NCI-H524 treated with DMSO at 0.1 percent for 48 hours (cell line): ENCODE data around the gene NTRK1.

ENCODE experiments used
- DNase-seq: peaks from one replicate; lab custom pipeline; 2025; lab: John Stamatoyannopoulos, UW

The NTRK1 gene

DNA sequence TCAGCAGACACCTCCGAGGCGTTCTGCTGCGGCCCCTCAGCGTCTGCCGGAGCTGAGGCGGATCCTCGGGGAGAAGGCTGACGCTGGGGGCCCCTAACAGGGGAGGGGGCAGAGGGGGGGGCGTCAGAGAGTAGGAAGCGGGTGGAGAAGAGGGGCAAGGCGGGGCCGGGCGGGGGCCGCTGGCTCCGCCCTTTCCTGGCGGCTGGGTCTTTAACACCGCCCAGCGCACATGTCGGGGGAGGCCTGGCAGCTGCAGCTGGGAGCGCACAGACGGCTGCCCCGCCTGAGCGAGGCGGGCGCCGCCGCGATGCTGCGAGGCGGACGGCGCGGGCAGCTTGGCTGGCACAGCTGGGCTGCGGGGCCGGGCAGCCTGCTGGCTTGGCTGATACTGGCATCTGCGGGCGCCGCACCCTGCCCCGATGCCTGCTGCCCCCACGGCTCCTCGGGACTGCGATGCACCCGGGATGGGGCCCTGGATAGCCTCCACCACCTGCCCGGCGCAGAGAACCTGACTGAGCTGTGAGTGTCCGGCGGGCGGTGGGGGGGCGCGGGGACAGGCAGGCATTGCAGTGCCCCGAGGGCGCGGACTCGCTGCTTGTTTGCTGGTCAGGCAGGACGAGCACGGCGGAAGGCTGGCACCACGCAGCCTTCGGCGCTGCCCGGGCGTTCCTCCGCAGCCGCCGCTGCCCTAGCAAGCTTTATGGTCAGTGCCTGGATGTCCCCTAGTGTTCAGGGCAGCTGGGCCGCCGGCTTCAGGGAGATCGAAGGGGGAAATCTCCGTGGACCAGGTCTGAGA, at the start of gene NTRK1:
NTRK1 (plus strand) TSS at position 238 of the 796 bp plus-strand sequence; CDS start at position 308, 70 bp downstream.
- peak; percentile 35 for DNase-seq

DNA sequence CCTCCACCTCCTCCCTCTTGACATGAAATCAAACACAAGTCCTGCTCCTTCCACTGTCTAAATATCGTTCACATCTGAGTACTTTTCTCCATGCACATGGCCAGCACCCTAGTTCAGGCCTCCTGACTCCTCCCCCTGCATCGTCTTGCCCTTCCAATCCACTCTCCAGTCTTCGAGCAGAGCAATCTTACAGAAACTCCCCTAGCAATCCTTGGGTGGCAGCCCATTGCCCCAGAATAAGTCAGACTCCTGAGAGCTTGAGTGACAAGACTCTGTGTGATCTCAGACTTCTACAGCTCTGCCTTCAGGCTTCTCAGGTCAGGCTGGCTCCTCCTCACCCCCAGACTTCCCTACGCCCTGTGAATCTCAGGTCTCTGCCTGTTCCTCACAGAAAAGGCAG, 49.5 kb upstream of the NTRK1 start:
- DNase-seq: no peak

DNA sequence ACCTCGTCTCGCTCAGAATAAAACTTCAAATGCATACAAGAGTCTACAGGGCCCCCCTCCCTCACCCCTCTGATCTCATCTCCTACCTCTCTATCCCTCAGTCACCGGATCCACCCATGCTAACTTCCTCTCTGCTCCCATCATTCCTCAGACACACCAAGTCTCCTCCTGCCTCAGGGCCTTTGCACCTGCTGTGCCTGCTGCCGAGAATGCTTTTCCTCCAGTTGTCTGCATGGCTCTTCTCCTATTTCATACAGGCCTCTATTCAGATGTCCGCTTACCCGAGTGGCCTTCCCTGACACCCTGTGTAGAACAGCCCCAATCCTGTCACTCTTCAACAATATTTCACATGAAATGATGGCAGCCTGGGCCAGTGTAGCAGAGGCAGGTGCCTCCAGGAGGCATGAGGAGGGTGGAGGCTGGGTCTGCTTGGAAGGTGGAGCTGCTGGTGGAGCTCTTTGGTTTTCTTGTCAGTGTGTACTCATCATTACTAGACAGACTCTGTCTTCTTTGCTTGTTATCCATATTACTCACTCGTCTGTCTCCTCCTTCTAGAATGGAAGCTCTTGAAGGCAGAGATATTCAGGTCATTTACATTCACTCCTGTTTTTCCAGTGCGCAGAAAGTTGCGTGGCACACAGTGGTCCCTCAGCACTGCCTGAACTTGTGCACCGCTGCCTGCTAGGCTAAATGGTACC, 48.2 kb upstream of the NTRK1 start:
- no peak for DNase-seq

DNA sequence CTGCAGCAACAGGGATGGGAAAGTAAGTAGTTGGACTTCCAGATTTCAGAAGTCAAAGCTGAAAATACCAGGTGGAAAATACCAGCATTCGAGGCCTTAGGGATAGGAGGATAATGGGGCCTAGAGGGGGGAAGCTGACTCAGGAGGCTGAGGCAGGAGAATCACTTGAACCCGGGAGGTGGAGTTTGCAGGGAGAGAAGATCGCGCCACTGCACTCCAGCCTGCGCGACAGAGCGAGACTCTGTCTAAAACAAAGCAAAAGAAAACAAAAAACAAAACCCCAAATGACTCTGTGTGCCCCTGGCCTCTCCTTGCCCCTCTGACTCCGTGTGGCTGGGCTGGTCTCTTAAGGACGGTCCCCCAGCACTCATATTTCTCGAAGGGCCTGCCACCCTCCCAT, 47.4 kb upstream of the NTRK1 start:
- no peak for DNase-seq

DNA sequence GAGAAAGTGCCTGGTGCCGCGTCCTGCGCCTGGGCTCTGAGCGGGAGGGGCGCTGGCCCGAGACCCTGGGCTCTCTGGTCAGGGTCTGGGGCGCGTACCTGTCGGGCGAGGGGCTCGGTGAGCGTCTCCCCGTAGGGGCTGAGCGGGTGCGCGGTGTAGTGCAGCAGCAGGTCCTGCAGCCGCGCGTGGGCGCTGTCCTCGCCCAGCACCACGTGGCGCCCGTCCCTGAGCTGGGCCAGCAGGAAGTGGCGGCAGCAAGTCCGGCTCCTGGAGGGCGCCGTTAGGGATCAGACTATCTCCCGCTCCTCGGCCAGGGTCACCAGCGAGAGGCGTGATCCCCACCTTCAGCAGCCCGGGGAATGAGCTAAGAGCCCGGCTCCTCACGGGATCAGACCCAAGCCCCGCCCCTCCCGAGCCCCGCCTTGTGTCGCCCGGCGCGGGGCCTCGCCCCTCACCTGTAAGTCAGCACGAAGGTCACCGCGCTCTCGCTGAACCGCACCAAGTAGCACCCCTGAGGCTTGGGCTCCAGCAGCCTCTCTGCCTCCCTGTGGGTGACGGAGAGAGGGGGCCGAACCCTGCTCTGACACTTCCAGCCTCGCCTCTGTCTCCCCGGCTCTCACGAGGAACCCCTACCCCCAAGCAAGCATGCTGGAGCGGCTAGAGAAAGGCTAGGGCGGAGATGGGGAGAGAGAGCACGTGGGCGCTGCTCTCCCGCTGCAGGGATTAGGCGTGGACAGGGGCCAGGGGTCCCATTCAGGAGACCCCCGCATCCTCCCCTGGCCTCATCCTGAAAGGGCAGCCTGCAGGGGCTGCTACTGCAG, 46.7 kb upstream of the NTRK1 start:
- DNase-seq: no peak

DNA sequence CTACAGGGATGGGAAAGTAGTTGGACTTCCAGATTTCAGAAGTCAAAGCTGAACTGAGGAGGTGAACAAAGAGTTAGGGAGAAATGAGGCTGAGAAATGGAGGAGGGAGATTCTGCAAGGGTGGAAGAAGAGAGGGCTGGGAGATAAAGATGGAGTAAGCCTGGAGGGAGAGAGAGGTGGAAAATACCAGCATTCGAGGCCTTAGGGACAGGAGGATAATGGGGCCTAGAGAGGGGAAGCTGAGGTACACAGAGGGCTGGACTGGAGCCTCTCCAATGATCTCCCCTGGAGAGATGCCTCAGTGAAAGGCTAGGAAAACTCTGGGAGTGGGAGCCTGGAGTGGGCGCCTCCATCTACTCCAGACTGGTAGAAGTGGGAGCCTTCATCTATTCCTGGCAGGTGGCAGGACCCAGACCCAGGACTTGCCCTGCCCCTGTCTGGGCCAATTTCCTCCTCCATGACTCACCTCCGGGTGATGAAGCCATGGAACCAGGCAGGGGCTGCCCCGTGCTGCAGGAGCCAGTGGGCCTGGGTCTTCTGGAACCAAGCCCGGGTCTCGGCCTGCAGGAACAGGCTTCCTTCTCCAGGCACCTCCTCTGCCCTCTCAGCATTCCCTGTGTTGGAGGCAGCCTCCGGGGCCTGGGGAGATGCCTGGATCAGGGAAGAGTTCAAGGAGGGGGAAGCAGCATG, 45.9 kb upstream of the NTRK1 start:
- DNase-seq: no peak

DNA sequence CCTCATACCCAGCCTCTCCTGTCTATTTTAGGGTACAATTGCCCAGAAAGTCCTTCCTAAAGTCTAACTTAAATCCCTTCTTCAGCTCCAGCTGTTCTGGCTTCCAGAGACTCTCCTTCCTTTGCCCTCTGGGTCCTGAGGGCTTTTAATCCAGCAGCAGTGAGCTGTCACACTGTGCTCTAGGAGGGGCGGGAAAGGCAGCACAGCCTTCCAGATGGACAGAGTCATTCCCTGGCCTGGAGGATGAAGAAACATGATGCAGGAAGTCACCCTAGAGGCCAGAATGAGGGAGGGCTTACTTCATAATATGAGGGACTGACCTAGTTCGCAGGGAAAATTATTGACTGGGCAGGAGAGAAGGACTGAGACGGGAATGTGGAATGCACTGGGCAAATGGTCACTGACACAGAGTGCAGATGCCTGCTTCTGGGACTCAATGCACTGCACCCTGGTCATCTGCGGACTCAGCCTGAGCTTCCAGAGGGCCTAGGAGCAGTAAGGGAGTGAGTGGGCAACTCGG, 45.3 kb upstream of the NTRK1 start:
- DNase-seq: no peak

DNA sequence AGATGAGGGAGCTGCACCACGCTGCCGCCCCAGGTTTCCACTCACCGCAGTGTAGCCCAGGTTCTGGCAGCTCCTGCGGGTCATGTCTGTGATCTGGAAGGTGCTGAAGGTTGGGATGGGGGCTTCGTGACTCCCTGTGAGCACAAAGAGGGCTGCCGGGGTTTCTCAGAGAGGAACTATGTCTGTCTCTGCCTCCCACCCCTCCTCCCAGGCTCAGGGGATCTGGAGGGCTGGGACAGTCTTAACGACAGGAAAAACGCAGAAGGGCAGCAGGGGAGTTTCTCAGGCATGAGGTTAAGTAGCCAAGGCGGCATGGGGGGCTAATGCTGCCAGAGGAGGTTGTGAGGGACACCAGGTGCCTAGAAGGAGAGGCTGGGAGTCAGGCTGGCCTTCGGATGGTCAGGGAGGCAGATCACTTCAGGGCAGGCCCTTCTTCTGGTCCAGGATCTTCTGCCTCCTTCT, 44.7 kb upstream of the NTRK1 start:
- DNase-seq: no peak

DNA sequence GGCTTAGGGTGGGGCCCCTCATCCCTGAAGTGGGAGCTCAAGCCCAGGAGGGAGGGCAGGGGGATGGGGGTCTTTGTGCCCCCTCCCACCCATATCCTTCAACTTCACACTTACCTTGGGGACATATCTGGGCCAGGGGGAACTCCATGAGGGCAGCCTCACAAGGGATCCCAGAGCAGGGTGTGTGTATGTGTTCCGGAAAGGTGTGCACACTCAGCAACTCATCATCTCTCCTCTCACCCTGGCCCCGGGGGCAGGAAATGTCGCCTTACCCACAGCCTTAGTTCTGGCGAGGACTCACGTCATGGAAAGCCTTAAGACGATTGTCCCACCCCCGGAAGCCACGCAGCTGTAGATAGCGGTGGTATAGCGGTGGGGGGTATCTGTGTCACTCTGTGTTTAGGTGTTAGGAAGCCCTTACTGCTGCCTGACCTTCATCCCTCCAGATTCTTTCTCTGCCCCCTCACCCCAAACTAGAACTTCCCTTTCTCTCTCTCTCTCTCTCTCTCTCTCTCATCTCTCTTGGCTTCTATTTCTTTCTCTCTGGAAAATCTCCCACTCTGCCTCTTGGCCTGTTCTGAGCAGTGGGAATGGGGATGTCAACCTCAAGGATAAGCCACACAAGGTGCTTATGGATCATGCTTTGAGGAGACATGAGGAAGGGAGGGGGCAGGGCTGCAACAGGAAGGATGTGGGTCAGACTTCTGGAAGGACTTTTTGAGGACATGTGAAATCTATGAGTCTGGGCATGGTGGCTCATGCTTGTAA, 43.9 kb upstream of the NTRK1 start, which contains the start of gene SH2D2A:
SH2D2A (minus strand) TSS at position 288 of the 768 bp plus-strand sequence; CDS start at position 148, 140 bp downstream.
- no peak for DNase-seq

DNA sequence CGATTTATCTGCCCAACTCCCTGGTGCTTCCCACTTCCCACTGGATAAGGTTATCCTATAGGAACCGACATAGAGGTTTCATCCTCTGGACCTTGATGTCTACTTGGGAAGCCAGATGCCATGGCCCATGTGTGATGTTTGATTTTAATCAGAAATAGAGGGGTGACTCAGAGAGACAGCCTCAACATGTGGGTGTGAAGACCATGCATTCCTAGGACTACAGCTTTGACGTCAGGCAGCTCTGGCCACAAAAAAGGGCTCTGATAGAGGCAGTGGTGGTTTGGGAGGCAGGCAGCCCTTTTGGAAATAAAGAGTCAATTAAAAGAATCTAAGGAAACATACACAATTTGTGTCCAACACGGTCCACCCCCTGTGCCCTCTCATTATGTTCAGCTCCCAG, 38.9 kb upstream of the NTRK1 start:
- DNase-seq: no peak

DNA sequence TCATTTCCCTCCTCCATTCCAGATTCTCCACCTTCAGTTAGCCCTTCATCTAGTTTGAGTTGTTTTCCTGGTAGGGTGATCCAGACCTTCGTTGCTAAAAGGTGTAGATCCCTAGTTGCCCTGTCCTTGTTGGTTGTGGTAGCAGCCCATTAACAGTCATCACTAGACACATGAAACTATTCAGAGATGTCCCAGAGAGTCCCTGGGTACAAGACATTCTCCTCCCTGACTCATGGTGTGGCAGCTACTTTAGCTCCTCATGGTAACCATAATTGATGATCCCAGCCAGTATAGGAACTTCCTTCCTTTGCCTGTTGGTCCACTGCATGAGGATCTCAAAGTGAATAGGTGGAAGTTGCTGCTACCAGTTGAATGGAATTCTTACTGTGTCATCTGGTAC, 38.0 kb upstream of the NTRK1 start:
- DNase-seq: no peak

DNA sequence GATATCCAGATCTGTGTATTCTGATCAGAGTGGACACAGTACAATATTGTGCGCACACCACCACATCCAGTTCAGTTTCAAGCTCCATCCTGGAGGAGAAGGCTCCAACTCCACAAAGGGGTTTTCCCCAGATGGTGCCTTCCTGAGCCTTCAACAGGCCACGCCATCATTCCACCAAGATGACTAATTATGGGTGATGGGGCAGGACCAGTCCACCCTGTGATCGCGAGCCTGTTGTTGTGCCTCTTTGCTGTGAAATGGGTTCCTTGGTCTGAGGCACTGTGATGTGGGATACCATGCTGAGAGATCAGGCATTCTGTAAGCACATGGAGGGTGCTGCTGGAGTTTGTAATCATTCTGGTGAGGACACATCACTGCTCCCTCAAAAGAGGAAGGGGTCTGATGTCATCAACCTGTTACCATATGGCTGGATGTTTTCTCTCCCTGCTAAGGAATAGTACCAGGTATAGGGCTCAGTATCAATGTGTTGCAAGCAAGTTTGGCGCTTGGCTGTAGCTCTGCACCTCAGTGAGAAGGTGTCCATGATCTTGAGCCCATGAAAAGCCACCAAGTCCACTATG, 37.4 kb upstream of the NTRK1 start:
- no peak for DNase-seq

DNA sequence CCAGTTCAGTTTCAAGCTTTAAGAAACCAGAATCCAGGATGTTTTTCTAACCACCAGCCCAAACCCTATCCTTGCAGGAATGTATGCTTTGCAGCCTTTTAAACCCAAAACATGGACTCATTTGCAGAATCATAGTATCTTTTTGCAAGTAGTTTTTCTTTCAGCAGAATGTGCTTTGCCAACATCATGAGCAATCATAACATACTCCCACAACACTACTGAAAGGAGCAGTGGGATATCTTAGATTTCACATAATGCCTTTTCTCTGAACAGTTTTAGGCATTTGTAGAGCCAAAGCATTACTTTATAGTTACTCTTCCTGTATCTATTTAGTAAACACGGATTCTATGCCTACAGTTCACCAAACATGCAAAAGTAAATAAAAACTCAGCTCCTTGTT, 34.0 kb upstream of the NTRK1 start:
- DNase-seq: no peak

DNA sequence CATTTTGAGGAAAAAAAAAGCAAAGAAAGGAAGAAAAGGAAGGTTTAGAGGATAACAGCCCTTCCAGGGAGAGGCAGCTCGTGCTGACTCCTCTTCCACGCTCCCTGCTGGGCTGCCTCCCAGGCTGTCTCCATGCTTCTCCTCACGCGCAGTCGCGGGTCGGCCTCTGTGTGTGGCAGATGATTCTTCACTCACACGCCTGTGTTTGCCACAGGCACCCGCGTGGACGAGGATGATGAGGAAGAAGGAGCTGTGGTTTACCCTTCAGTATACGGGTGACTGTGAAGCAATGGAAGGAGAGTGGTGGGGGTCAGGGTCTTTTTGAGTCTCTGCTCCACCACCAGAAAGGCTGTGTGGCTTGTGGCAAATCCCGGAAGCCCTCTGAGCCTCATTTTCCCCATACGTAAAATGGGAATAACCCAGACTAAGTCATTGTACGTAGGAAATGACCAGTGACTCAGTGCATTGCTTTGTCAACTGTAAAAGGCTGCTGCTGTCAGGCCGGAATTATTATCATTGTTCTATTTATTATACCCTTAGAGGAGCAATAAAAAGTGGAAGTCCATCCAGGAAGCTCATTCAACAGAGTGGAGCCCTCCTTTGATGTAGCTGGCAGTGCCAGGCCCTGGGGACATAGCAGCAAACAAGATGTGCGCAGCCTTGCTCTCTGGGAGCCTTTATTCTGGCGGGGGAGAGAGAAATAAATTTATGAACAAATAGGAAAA, 32.1 kb upstream of the NTRK1 start:
- DNase-seq: no peak

DNA sequence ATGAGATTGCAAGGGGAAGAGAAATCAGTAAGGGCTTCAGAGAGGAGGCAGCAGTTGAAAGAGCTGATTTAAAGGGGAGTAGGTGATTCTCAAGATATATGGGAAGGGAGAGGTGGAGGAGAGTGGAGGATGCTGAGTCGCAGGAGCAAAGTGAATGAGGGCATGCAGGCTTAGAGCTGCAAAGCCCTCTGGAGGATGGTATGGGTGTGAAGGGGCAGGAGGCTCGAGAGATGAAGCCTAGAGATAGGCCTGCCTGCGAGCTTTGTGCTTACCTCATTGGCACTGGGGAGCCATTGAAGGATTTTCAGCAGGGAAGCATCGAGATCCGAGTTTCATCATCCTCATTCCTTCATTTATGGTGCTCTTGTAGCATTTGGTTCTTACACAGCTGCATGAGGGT, 28.2 kb upstream of the NTRK1 start:
- no peak for DNase-seq

DNA sequence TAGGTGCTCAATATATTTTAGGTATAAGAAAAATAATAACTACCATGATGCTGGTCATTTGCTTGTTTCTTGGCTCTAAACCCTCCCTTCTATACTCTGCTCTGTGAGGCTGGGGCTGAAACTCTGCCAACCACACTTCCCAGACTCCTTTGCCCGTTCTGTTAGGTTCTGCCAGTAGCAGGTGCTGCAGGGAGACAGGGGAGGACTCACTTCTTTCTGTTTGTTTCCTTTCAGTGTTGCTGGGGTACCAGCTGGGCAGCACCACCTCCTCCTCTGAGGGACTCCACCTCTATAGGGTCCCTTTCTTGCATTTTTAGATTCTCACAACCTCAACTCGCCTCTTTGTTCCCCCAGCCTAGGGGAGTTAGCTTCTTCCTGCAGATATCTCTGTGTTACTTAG, 27.1 kb upstream of the NTRK1 start:
- no peak for DNase-seq

DNA sequence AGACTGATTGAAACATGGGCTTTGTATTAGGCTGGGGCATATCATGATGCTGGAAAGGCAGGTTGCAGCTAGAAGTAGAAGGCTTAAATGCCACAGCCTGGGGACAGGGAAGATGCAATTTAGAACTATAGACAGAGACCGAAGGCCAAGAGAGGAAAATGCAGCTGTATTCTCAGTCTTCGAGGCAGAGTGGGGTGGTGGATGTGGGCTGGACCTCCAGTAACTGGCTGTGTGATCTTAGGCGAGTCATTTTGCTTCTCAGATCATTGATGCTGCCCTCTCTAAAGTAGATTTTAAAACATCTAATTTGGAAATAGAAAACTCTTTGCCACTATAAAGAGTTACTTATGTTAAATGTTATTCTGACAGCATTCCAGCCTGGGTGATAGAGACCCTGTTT, 26.3 kb upstream of the NTRK1 start:
- no peak for DNase-seq

DNA sequence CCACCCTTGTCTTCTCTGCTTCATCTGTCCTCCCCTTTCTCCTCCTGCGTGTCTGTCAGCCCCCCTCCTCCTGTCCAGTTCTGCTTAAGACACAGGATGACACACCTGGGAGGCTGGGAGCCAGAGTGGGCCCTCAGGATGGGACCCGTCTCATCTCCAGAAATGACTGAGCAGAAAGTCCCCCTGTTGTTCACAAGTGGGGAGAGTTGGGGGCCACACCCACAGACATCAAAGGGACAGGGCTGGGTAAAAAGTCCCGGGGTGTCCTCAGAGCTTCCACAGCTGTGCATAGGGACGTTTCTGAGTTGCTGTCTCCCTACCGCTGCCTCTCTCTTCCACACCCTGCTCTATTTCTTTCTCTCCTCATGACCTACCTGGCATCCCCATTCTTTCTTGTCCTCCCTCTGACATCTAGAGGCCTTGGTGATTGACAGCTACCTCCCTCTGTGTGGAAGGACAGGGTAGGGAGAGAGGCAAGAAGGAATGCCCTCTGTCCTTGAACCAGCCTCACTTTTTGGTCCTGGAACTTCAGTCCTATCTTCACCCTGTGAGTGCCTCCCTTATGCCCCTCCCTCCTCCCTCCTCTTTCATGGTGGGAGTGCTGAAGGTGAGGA, 24.5 kb upstream of the NTRK1 start:
- no peak for DNase-seq

DNA sequence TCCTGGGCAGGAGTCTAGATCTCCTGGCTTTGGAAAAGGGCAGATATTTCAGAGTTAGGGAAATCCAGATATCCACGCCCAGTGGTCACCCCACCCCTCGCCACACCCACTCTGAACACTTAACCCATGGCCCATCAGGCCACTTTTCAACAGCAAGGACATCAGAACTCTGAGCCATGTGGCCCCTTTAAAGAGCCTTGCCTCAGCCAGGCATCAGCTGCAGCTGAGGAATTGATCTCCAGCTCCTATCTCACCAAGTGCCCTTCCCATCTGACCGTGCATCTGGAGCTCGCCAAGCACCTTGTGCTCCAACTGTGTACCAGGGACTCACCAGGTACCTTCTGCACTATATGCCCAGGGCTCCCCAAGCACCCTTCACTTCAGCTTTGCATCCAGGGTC, 23.8 kb upstream of the NTRK1 start:
- no peak for DNase-seq
